ENCODE data around the gene PGLYRP1. TPM values are rescaled to one million over a fixed set of nuclear protein-coding genes. Genes with fewer than 3 reads are reported as not detected.

The PGLYRP1 gene
- total RNA-seq, 1 experiment from 2014 or later: not detected

- CTCF ChIA-PET: interaction anchor here (1.0 to 2.3 kb wide), 13 partner anchors 14 to 197 kb away, joined by 3 to 19 read pairs (median 4); partner anchors contain the start of genes FOXA3, MYPOP, NOVA2 and SYMPK
- Mint-ChIP-seq H3K27ac (peak overlapping the region; percentile 34), H3K4me1 (peaks cover 20% of the 10 kb centered on the region), H3K4me3 (no peak overlapping the region), H3K27me3 (ENCODE audit: low read depth) (peaks cover 6% of the 10 kb centered on the region; the same call in 1 of the 2 replicates), H3K9me3 (no peaks in the 10 kb centered on the region), H3K36me3 (peaks cover 6% of the 10 kb centered on the region; the same call in 1 of the 2 replicates)
- DNase-seq (ENCODE audit: low spot score) (no peak), ATAC-seq (no peak)
- POLR2A ChIA-PET: interaction anchor here (0.6 to 1.1 kb wide), 3 partner anchors 9 to 33 kb away, joined by 3 to 6 read pairs (median 3); partner anchors contain the start of gene NOVA2
- TF ChIP-seq FOXP4 (CRISPR knock-in tag; IDR thresholded peaks at IDR 0.05) (no peak), ZBTB21 (CRISPR knock-in tag; IDR thresholded peaks at IDR 0.05; ENCODE audit: borderline replicate concordance) (no peak), TEAD1 (CRISPR knock-in tag; IDR thresholded peaks at IDR 0.05) (no peak), ZNF138 (CRISPR knock-in tag; conservative IDR thresholded peaks at IDR 0.05) (no peak), SMAD4 (CRISPR knock-in tag; IDR thresholded peaks at IDR 0.05) (no peak), CTCF (IDR thresholded peaks at IDR 0.05) (no peak), NR1H2 (CRISPR knock-in tag; IDR thresholded peaks at IDR 0.05) (no peak), CDX4 (CRISPR knock-in tag; IDR thresholded peaks at IDR 0.05; ENCODE audit: borderline replicate concordance) (no peak), AR (CRISPR knock-in tag; IDR thresholded peaks at IDR 0.05) (no peak), NFE2L1 (CRISPR knock-in tag; IDR thresholded peaks at IDR 0.05) (no peak), ATF1 (CRISPR knock-in tag; IDR thresholded peaks at IDR 0.05) (no peak), ARID4B (CRISPR knock-in tag; IDR thresholded peaks at IDR 0.05; ENCODE audit: borderline replicate concordance) (no peak), ZMAT4 (CRISPR knock-in tag; IDR thresholded peaks at IDR 0.05) (no peak)
Observed at GRCh38 chr19:45995715-45996385, 27.0 kb downstream of the PGLYRP1 start.
